Adrenal gland (tissue), 5 donors: Measurements from ENCODE around the gene KRT71.

Experiments used
- POLR2A ChIP-seq, 2 donors: fragments of 450-650 bp; IDR thresholded peaks; one replicate each; pipeline ENCODE4 v1.6.1; 2017; ENCODE audit warnings: antibody characterized with exemption in 2 of 2, mild to moderate bottlenecking in 2 of 2, moderate library complexity in 1 of 2
- TF ChIP-seq, protein P1 (sequence below), 6 experiments: fragments of 450-650 bp in 4 of 6; fragments of 200-600 bp in 2 of 6; sonication (generic) in 1 of 6; IDR thresholded peaks; 1 replicate in 5 of 6; 2 replicates in 1 of 6; pipeline versions ENCODE4 v1.5.1 to v1.8.0; 2016 to 2021; ENCODE audit warnings: antibody characterized with exemption in 6 of 6, mild to moderate bottlenecking in 2 of 6, moderate library complexity in 1 of 6
- donor health status: DM: no; HTN: no; CAD: no.

DNA sequence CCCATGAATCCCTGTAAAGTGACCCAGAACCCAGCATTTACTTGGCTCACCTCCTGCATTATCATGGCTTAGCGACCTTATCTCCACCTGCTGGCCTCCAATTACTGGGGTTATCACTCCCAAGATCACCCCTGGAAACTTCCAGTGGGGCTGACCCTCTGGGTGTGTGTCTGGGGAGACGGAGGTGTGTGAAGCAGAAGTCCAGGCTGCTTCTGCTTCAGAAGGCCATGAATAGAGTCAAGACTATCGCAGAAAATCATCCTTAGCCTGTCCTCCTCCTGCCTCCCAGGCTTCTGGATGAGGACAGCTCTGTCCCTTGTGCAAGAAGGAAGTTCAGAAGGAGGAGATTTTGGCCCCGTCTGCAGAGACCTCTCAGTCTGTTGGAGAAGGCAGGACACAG, 48.7 kb upstream of the KRT71 start:
- TF ChIP-seq POLR2A (IDR thresholded peaks at IDR 0.05), result no peak
- TF ChIP-seq, protein P1, sequence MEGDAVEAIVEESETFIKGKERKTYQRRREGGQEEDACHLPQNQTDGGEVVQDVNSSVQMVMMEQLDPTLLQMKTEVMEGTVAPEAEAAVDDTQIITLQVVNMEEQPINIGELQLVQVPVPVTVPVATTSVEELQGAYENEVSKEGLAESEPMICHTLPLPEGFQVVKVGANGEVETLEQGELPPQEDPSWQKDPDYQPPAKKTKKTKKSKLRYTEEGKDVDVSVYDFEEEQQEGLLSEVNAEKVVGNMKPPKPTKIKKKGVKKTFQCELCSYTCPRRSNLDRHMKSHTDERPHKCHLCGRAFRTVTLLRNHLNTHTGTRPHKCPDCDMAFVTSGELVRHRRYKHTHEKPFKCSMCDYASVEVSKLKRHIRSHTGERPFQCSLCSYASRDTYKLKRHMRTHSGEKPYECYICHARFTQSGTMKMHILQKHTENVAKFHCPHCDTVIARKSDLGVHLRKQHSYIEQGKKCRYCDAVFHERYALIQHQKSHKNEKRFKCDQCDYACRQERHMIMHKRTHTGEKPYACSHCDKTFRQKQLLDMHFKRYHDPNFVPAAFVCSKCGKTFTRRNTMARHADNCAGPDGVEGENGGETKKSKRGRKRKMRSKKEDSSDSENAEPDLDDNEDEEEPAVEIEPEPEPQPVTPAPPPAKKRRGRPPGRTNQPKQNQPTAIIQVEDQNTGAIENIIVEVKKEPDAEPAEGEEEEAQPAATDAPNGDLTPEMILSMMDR (IDR thresholded peaks at IDR 0.05), result no peak
